ENCODE results near the gene AATF. TPM values are rescaled to one million over a fixed set of nuclear protein-coding genes. Genes with fewer than 3 reads are reported as not detected.

Gene AATF
- total RNA-seq, 1 experiment from 2014 or later: 186 TPM

GRCh38 chr17:37106049-37106448, 157.3 kb downstream of the AATF start:
- no peaks in the 10 kb centered on the region for H3K9me3 Mint-ChIP-seq (ENCODE audit: low read depth, unreplicated experiment)
- H3K4me1 Mint-ChIP-seq (ENCODE audit: low read depth, unreplicated experiment): no peaks in the 10 kb centered on the region
- no peak for DNase-seq
- intact Hi-C loops (cut with micrococcal nuclease; ENCODE audit: unreplicated experiment): no loop called here
- no peak for TF ChIP-seq CTCF (IDR thresholded peaks at IDR 0.05; ENCODE audit: unreplicated experiment)
- CTCF ChIA-PET: interaction anchor here (0.7 to 1.4 kb wide), 2 partner anchors 11 to 1982 kb away, joined by 3 to 8 read pairs; no protein-coding TSS in a partner anchor
- no peak overlapping the region for H3K4me3 Mint-ChIP-seq (ENCODE audit: low read depth, unreplicated experiment)
- no peaks in the 10 kb centered on the region for H3K27me3 Mint-ChIP-seq (ENCODE audit: unreplicated experiment)
- no TSS peak for BruUV-seq (replicated peaks)
- H3K36me3 Mint-ChIP-seq (ENCODE audit: insufficient read depth, unreplicated experiment): peaks cover 41% of the 10 kb centered on the region
- no peak overlapping the region for H3K27ac Mint-ChIP-seq (ENCODE audit: unreplicated experiment)

Small RNAs within 50 kb of the gene (microRNA-seq; reads per million reads assigned to microRNA genes)
- gene MIR2909: not detected

Other genes starting within 250 kb of the AATF start
- 0.35 and 1.4 TPM in 2 replicates for gene LHX1, start 11.5 kb upstream of the AATF start, total RNA-seq (2022)

Measured in Calu3 (cell line).